HT-29 (cell line): ENCODE measurements around the gene GSTM3. TPM values are rescaled to one million over a fixed set of nuclear protein-coding genes. Genes with fewer than 3 reads are reported as not detected.
A peak's percentile ranks its signal among the peaks of the same experiment; 100 is the strongest.

Source experiments
- DNase-seq: peaks from one replicate; pipeline ENCODE4 v3.0.0-alpha.2; 2015; ENCODE audit warnings: low spot score
- total RNA-seq: library from RNA; depleted of rRNA; stranded (reverse); fragments of >200 nt; shearing (Covaris generic); gene quantifications from 2 replicates; pipeline ENCODE4 v1.2.3, GENCODE V29; 2014; rRNA removed

GSTM3 gene
- not detected in 2 replicates for total RNA-seq

DNA sequence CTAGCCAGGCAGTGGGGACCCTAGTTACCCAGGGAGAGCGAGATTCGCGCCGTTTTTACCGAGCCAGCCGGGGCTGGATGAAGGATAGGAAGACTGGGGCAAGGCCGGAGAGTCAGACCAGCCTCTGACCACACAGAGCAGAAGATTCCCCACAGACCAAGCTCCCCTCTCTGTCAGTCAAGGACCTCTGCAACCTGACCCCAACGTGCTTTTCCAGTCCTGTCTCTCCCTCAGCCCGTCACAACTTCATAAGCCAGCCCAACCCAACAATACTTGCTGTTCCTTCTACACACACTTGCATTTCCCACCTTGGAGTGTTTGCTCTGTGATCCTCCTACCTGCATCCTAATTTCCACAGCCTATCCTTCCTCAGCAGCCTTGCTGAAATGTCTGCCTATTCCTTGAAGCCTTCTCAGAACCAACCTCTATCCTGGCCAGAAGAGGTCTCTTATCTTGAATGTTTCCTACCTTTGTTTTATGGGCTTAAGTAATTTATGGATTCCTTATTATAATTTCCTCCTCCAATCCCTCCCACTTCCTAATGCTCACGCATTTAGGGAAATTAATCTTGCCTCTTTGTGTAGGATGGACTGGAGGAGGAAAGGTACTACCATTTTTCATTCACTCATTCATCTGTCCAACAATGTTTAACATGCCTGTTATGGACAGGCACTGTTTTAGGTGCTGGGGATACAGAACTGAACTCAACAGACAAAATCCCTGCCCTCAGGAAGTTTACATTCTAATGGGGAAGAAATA lies at the start of gene GSTM3:
GSTM3 (minus strand) TSS at position 424 of the 759 bp plus-strand sequence. CDS start 751 bp downstream, outside the sequence.
- no peak for DNase-seq

DNA sequence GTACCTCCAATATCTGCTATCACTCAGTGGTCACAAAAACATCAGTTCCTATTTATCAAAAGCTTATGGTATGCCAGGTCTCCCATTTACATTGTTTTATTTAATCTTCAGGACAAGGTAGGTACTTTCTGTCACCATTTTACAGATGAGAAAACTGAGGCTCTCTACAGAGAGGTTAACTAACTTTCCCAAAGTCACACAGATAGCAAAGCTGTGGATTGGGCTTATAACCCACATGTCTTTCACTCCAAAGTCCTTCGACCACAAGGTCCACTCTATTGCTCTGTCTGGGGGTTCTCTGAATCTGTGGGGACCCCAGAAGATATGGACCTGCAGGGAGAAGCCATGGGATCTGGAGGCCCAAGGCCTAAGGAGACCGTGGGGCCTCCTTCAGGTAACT lies 49.5 kb upstream of the GSTM3 start:
- DNase-seq, result no peak

DNA sequence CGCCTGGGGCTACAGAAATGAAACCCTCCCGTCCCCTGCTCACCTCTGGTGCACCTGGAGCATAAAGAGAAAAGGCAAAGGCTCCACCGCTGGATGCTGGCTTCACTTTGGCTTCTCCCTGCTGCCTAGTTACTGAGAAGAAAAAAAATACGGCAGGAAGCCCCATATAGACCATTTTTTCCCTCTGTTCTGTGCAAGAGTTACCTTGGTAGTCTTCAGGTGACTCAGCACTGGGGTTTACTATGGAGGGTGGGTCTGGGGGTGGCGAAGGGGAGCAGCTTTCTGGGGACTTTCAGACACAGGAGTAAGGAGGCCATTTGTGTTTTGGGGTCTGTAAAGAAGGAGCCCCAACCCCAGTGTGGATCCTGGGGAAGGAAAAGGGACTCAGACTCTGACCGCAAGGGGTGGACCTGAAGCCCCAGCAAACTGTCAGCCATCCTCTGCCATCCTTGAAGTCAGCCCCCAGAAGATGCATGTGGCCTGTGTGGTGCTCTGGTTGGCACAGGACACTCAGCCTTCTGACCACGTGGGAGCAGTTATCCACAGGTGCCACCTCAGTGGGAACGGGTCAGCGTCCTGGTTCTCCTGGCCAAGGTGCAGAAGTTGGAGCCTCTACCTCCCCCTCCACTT lies 48.8 kb upstream of the GSTM3 start:
- DNase-seq, result no peak

DNA sequence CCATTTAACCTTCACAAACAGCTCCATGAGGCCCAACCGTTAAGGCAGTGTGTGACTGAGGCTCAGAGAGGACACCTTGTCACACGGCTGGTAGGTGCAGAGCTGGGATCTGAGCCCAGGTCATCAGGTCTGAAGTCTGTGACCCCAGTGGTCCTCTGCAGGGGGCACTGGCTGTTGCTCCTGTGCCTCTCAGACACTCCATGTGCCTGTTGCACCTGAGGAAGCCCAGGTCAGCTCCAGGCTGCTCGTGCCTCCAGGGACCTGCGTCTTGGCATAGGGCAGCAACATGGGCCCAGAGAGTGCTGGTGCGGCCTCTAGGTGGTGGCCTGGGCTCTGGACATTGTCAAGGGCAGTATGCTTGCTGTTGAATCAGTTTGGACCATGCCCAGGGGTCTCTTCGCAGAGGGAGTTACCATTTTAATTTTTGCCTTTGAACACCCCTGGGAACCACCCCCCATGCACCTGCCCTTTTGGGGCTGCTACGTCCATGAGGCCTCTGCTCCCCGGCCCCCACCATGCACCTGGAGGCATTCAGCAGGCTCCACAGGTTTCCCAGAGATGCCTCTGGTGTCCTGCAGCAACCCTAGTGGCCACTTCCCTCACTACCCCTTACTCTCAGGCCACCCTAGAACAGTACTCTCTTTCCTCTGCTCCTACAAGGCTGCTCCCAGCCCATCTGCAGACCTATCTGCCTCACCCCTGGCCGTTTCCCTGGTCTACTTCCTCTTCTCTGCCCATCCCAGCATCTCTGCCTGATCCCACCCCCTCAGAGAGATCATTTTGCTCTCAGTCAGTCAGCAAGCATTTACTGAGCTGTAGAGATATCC lies 48.1 kb upstream of the GSTM3 start:
- peak; percentile 51 for DNase-seq

DNA sequence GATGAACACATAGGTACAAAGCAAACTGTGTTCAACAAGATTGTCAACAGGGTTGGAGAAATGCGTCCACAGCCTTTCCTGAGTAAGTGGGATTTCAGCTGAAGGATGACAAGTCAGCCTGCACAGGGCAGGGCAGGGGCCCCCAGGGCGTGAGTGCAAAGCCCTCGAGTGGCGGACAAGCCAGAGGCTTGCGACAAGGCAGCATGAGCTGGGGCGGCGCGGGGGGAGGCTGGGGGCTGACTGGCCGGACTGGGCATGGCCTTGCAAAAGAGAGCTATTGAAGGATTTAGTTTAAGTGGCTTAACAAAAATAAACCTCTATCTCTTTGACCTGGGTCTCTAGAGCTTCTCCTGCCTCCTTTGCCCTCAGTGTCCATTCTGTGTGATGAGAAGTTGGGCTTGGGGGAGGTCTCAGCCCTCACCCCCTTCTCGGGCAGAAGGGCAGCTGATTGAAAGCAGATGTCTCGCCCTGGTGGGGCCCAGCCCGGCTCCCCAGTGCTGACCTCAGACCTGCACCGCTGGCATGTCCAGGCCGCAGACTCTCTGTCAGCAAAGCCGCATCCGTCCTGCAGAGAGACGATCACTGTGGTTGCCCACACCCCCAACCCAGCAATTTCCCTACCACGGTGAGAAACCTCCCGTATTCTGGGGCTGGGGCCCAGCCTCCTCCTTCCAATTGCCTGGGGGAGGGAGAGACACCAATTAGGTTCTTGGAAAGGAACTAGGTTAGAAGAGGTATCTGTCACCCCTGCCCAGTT lies 47.2 kb upstream of the GSTM3 start:
- no peak for DNase-seq

DNA sequence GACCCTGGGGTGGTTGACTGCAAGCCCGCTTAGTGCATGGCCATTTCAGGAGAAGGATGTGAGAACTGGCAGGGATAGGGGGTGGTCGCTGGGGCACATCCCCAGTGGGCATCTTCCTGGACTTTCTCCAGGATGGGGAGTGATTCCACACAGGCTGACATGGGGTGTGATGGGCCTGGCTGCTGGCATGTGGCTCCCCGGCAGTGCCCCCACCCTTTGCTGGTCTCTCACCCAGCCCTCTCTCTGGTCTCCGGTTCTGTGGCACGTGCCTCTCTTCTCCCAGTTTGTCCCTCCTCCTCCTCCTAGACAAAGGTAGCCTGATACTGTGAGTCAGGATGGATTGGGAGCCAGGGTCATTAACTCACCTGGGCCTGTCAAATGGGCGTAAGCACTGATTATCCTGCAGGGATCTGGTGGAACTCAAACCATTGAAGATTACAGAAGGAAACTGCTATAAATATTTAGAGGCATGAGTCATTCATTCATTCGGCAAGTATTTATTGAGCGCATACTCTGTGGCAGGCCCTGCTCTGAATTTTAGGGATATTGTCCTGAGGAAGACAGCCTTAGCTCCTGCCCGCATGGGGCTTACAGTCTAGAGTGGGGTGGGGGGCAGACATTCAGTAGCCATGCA lies 46.5 kb upstream of the GSTM3 start:
- DNase-seq, result no peak

DNA sequence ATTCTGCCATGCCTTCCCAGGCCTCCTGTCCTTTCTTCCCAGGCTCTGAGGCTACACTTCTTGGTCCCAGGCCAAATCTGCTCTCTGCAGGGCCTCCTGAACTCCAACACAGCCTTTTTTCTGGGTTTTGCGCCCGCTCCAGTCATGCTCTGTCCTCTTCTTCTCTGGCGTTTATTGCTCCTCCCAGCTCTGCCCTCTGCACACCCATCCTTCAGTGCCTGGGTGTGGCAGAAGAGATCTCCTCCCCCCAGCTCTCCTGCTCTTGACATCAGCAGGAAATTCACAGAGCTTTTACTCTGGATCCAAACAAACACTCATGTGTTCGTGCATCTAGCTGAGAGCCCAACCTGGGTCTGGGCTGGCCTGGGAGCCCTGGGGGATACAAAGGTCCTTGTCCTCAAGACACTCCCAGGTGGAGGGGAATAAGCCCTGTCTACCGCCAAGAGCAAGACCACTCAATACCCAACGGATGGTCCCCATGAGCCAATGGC lies 45.7 kb upstream of the GSTM3 start:
- peak; percentile 59 for DNase-seq

DNA sequence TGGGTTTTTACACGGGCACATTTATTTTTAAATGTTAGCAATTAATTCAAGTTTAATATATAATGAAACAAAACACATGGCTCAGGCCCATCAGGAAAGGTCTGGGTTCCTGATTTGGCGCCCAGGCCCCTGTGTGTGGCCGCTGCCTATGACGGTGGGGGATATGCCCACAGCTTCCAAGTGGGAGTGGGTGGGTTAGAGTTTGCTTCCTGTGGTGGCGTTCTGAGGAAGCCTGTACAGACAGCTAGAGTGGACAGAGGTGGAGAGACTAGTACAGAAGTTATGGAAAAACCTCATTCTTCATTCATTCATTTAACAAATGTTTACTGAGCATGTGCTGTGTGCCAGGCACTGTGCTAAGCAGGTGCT lies 45.3 kb upstream of the GSTM3 start:
- DNase-seq, result no peak

DNA sequence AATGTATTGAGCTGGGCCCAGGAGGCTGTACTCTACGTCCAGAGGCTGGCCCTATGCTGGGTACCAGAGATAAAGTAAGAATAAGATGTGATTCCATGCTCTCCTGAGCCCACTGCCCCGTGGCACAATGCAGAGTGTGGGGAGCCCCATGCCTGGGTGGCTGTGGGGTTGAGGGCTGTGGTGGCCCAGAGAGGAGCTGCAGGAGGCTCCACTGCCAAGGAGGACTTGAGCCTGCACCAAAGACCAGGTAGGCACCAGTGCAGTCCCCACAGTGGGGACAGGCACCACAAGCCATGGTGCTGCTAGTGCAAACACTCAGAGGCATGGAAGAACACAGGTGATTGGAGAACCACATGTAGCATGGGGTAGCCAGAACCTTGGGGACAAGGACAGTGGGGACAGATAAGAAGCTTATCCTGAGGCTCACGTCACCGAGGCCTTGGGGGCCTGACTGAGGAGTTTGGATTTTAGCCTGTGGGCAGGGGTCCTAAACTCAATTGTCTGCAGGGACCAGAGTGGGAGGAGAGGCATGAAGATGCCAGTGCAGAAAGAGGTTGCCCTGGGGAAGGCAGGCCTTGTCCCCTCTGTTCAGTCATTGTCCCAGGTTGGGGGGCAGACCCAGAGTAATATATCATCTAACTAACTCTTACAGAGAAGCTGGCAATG lies 44.7 kb upstream of the GSTM3 start:
- DNase-seq, result no peak

DNA sequence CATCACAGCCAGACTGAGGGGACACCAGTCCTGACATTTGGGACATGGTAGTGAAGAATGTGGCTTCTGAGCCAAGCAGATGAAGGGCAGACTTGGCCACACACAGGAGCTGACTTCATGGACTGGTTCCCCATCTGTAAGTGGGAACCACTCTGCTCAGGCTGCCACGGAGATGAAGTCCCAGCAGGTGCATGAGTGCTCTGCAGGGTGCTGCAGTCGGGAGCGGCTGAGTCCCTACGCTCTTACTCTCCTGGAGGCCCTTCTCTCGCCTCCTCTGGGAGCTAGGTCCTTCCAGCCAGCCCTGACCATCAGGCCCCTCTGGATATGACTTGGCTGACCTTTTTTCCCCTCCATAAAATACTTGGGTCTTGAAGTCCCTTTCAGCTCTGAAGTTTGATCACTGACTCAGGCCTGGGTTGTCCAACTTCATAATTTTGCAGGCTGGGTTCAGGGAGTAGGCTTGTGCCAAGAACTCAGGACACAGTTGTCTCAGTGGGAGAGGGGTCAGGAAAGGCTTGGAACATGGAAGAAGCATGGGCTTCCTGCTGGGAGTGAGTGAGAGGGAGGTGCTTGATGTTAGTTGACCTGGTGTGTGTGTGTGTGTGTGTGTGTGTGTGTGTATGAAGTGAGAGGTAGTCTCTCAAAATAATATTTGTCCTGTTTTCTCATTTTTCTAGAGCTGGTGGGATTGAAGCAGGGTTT lies 43.9 kb upstream of the GSTM3 start:
- DNase-seq, result no peak

DNA sequence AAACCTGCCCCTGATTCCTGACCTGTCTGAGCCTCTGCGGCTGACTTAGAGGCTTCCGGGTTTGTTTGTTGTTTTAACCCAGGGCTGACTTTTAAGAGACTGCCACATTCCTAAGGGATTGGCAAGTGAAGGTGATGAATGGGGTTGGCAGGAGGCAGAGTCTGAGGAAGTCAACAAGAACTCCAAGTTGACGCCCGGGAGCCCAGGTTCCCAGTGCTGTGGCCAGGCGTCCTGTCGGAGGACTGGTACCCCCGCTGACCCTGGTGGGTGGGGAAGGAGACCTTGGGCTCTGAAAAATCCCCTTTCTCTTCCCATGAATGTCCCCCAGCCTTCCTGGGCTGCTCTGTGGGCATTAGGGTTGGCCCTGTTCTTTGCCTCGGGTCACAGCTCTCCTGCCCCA lies 42.6 kb upstream of the GSTM3 start:
- DNase-seq, result peak; percentile 80

DNA sequence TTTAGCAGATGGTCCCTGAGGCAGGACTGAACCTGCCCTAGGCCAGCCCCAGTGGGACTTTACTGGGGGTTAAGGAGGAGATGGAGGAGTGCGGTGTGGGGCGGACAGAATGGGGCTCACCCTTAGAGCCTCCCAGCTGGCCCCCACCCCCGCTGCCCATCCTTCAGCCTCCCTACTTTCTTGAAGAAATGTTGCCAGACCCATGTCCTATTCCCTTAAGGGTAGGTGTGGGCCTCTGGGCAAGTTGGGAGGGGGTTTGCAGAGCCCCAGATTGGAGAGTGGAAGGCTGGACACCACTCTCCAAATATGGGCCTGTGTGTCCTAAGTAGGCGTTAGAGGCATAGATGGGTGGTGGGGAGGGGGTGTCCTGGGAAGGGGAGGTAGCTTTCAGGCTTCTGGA lies 42.1 kb upstream of the GSTM3 start:
- DNase-seq, result no peak

DNA sequence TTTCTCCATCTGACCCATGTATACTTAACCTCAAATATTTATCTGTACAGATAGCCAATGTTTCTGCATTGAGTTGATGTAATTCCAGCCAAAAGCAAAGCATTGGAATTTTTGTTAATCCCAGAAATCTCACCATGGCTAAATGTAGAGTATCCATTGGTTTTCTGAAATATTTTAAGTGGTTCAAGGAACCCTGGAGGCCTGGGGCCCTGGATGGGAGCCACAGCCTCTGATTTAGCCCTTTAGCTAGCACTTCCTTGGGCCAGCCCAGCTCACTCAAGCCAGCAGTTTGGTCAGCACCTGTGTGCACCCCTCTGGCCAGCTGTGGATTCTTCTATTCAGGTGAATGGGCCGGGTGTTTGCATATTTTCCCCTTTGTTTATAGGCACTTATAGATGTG lies 41.7 kb upstream of the GSTM3 start:
- DNase-seq, result no peak

DNA sequence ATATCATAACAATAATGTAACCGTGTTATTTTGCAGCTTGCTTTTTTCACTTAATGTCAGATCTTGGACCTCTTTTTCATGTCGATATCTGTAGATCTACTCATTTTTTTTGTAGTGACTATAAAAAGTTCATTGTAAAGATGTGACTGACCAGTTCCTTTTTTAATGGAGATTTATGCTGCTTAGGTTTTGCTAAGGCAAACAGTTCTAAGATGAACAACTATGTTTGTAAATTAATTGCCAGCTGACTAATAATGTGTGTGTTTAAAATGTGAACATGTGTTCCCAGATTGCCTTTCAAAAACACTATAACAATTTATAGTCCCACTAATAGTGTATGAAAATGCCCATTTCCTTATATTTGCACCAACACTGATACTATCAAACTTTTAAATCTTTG lies 41.0 kb upstream of the GSTM3 start:
- no peak for DNase-seq

DNA sequence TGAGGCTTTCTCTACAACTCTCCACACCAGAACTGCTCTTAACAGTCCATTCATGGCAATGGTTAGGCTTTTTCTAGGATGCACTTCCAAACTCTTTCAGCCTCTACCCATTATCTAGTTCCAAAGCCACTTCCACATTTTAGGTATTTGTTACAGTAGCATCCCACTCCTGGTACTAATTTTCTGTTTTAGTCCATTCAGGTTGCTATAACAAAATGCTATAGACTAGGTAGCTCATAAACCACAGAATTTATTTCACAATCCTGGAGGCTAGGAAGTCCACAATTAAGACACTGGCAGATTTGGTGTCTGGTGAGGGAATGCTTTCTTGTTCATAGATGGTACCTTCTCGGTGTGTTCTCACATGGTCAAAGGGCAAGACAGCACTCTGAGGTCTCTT lies 40.1 kb upstream of the GSTM3 start:
- no peak for DNase-seq

DNA sequence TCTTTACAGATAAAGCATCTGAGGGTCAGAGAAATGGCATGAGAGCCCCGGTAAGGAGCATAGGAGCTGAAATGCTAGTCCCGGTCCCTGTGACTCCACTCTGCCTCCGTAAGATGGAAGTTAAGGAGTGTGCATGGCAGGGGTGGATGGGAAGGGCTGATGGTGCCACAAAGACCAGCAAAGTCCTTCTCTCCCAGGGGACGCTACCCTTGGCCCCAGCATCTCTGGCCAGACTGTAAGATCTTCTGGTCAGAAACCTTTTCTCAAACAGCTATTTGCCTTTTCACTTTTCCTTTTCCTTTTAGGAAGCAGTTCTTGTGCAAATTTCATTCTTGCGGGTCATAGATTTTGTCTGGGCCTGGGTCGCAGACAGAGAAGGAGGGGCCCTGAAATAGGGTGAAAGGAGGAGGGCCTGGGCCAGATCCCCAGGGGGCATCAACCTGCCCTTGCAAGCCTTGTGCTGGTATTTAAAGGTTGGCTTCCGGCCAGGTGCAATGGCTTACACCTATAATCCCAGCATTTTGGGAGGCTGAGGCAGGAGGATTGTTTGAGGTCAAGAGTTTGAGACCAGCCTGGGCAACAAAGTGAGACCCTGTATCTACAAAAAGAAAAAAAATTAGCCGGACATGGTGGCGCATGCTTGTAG lies 37.3 kb upstream of the GSTM3 start:
- DNase-seq, result no peak

DNA sequence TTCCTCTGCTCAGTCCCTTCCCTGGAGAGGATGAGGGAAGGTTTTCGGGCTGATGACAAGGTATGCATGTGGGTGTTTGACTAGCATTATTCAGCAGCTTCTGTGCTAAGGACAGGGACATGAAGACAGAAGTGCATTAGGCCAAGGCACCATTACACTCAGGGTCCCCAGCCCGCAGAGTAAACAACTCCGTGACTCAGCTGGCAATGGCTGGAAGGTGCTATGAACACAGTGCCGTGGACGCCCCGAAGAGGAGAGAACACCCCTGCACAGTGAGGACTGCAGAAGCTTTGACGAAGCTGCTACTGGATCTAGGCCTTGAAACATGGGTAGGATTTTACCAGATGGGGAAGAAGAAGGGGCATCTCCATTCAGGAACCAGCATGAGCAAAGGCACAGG lies 36.6 kb upstream of the GSTM3 start:
- no peak for DNase-seq

DNA sequence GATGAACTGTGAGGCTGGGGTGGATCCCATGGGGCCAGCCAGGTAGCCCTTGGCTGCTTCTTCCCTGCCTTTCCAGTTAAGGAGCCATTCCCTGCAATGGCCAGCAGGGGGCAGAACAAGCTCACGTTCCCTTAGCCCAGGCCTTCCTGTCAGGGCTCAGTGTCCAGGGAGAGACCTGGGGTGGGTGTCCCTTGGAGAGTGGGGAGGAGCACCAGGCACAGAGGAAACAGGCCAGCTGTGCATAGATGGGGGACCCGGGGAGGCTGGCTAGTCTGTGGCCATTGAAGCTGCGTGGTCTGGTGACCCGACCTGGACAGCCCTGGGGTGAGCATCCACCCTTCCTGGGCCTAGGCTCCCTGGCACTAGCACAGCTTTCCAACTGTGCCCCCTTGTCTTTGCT lies 36.1 kb upstream of the GSTM3 start:
- DNase-seq, result peak; percentile 93

DNA sequence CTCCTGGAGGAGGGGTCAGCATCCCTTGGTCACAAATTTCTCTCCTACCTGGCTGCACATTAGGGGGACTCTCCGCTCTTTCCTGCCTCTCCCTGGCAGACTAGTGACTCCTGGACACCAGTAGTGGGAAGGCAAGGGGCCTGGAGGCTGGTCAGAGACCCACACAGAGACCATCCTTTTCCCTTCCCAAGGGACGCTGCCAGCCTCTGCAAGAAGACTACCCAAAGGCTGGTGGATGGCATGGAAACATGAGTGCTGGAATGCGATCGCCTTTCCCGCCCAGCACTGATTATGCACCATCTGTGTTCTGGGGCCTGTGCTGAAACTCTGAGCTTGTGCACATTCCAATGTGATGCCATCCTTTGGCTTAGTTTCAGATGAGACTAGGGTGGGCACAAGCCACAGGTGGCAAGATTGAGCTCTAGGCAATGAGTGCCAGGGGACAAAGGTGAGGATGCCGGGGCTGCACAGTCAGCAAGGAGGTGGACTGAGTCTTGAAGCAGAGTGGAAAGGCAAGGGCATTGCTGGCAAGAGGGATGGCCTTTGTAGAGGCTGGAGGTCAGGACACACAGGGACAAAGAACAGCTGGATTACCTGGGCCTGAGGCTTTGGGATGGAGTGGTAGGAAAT lies 35.5 kb upstream of the GSTM3 start:
- no peak for DNase-seq
